Smooth muscle cell of trachea (primary cell): ENCODE data around the gene CDC42EP1. TPM values are rescaled to one million over a fixed set of nuclear protein-coding genes. Genes with fewer than 3 reads are reported as not detected.

Source experiments
- total RNA-seq: library from RNA; depleted of rRNA; stranded (reverse); fragments of >200 nt; gene quantifications from 2 replicates; pipeline ENCODE4 v1.2.1, GENCODE V29; 2014

CDC42EP1 gene
- 12.4 and 22.0 TPM in 2 replicates for total RNA-seq

GRCh38 chr22:37559901-37560607, at the start of gene CDC42EP1:
Gene CDC42EP1 (plus strand): TSS chr22:37560480. CDS start chr22:37566350, 5,870 bp downstream.

DNA sequence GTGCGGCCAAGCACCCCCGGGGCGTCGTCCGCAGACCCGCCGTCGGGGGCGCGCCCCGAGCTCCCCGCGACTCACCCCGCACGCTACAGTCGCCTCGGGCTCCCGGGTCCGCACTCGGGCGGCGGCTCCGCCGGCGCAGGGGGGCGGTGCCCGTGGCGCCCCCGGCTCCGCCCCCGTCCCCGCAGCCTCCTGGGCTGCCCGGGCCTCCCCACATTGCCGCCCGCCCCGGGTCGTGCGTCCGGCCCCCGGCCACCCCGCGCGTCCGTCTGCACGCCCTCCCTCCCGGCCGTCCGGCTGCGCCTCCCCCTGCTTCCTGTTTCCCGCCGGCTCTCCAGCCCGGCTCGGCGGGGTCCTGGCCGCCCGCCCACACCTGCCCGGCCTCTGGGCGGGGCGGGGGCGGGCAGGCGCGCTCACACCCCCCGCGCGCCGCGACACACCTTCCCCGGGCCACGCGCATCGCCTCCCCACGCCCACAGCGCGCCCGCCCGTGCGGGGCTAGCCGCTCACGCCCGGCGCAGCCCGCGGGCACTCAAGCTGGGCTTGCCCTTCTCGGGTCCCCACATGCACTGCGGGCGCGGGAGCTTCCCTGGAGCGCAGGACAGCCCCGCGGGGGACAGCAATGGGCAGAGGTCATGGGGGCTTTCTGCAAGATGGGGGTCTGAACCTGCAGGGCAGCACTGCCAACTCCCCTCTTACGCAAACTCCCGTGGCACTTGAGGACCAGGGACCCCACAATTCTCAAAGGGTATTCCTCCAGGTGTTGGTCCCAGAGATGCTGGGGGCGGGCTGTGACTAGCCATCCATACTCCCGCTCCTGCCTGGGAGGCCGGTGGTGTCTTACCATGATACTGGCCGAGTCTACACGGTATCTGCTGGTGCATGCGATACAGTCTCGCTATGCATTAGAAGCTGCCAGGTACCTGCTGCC, 40.7 kb upstream of the CDC42EP1 start, which contains the start of gene CARD10:
TSS of gene CARD10 (minus strand) at position 148 of the 928 bp plus-strand sequence. CDS start 215 bp downstream, outside the sequence.

DNA sequence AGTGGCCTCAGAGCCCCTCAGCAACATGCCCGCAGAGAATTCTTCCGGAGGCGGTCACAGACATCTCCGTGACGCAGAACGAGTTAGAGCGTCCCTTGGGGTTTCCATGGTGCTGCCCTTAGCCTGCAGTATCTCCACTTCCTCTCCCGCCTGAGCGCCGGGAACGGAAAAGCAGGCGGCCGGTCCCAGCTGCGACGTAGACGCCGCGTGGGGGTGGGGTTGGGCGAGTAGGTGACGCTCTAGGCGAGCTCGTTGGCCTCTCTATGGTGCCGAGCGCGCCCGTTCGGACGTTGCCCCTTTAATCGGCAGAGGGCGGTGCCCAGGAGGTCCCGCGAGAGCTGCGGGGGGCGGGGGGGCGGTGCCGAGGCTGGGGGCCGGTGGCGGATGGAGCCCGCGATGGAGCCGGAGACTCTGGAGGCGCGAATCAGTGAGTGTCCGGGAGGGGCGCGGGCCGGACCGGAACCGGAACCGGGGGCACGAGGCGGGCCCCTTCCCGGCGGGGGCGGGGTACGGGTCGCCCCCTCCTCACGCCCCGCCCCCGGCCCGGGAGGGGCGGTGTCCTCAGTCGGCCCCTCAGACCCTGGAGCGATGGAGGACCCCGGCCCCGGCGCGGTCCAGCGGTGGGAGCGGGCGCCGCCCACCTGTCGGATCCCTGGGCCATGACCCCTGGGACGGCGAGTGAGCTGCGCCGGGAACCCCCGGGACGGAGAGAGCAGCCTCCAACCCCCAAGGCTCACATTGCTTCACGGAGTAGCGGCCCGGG, 48.4 kb downstream of the CDC42EP1 start, which contains the start of gene GGA1:
TSS of gene GGA1 (plus strand) at position 358 of the 763 bp plus-strand sequence. CDS start at position 385, 27 bp downstream.

Other genes starting within 250 kb of the CDC42EP1 start
- gene ELFN2, start 133.0 kb upstream of the CDC42EP1 start, total RNA-seq = under 0.01 TPM in 1 of 2 replicates, not detected in the other
- gene MFNG, start 74.1 kb upstream of the CDC42EP1 start, total RNA-seq = 0.33 and 1.5 TPM in 2 replicates
- 2.0 and 4.1 TPM in 2 replicates for gene CARD10, start 41.1 kb upstream of the CDC42EP1 start, total RNA-seq
- not detected in 2 replicates for gene LGALS2, start 19.6 kb downstream of the CDC42EP1 start, total RNA-seq
- 52.3 and 53.2 TPM in 2 replicates for gene GGA1, start 48.4 kb downstream of the CDC42EP1 start, total RNA-seq
- 11.5 and 11.7 TPM in 2 replicates for gene SH3BP1, start 79.2 kb downstream of the CDC42EP1 start, total RNA-seq
- 6.4 and 9.1 TPM in 2 replicates for gene PDXP, start 98.2 kb downstream of the CDC42EP1 start, total RNA-seq
- 5,552 and 9,643 TPM in 2 replicates for gene LGALS1, start 115.2 kb downstream of the CDC42EP1 start, total RNA-seq
- gene NOL12, start 125.9 kb downstream of the CDC42EP1 start, total RNA-seq = 16.0 and 29.7 TPM in 2 replicates
- 296 and 339 TPM in 2 replicates for gene TRIOBP, start 136.6 kb downstream of the CDC42EP1 start, total RNA-seq
- 27.5 and 27.6 TPM in 2 replicates for gene GCAT, start 247.5 kb downstream of the CDC42EP1 start, total RNA-seq